ENCODE results near the gene ETV6.

ETV6 gene

GRCh38 chr12:11697670-11698387, 48.4 kb downstream of the ETV6 start:
- DNase-seq = no peak

DNA sequence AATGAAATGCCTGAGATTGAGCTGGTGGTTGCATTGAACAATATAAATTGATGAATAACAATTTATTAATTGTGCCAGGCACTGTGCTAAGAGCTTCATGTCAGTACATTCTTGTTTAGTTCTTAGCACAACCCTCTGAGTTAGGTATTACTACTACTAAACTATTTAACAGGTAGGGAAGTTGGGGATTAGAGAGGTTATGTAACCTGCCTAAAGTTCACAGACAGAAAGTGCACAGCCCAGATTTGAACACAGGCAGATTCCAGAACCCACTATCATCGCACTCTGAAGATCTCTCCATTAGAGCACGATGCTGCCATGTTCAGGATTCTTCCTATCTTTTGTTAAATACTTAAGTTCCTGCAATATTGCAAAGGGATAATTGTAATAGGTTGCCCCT, 49.3 kb downstream of the ETV6 start:
- DNase-seq = no peak

DNA sequence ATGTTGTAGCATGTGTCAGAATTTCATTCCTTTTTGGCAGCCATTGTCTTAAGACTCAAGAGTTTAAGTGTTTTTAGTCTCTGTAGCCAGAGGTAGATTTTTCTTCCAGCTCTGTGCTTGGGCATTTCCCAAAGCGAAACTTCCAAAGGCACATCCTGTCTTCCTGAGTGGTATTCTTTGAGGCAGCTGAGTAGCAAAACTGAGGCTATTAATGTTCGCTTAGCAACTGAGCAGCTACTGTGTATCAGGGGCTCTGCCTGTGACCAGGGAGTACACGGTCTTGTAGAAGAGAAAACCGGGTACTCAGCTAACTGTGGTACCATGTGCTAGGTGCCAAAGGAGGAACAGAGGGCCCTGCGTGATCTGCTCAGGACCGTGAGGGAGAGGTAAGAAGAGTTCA, 52.0 kb downstream of the ETV6 start:
- DNase-seq = no peak

GRCh38 chr12:11702959-11703358, 53.5 kb downstream of the ETV6 start:
- DNase-seq = no peak

GRCh38 chr12:11703378-11703777, 53.9 kb downstream of the ETV6 start:
- DNase-seq = no peak

- no peak for DNase-seq
Measured at GRCh38 chr12:11704089-11704488, 54.6 kb downstream of the ETV6 start.

- no peak for DNase-seq
Measured at GRCh38 chr12:11705010-11705409, 55.5 kb downstream of the ETV6 start.

DNA sequence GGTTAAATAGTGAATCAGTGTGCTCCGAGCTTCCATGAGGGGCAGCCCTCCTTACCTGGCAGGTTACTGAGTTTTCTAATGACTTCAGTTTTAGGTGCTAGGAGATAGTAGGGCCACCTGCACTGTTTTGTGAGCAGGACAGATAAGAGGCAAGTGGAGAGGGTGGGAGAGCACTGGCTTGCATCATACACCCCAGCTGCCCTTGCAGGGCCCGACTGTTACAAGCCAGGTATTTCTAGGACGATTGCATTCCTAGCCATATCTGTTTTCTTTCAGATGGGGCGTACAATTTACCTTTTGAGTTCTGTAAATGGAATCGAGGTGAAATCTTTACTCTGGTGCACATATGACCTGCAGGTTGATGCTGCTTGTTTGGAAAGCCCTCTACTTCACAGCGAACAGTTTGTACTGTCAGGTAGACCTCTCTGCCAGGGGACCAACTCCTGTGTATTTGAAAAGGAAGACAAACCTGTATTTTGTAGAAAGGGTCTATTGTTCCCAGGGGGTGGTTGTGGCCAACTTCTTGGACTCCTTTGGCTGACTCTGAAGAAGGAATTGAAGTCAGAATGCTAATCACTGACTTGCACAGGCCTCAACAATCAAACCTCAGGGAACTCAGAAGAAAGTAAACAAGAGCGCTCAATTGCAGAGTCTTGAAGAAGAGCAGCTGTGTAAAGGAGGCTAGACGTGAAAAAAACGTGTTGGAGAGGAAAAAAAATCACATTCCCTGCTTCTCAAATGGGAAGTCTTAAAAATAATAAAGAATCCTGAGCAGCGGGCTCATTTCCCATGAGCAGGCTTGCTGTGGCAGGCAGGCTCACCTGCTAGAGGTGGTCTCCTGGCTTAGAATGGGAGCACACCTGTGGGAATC, 57.3 kb downstream of the ETV6 start:
- DNase-seq = peak; percentile 9

- peak; percentile 28 for DNase-seq
Measured at GRCh38 chr12:11707535-11707934, 58.1 kb downstream of the ETV6 start.

- DNase-seq = no peak
Measured at GRCh38 chr12:11709513-11709912, 60.0 kb downstream of the ETV6 start.

- no peak for DNase-seq
Measured at GRCh38 chr12:11710431-11710830, 61.0 kb downstream of the ETV6 start.

GRCh38 chr12:11710906-11711305, 61.4 kb downstream of the ETV6 start:
- no peak for DNase-seq

DNA sequence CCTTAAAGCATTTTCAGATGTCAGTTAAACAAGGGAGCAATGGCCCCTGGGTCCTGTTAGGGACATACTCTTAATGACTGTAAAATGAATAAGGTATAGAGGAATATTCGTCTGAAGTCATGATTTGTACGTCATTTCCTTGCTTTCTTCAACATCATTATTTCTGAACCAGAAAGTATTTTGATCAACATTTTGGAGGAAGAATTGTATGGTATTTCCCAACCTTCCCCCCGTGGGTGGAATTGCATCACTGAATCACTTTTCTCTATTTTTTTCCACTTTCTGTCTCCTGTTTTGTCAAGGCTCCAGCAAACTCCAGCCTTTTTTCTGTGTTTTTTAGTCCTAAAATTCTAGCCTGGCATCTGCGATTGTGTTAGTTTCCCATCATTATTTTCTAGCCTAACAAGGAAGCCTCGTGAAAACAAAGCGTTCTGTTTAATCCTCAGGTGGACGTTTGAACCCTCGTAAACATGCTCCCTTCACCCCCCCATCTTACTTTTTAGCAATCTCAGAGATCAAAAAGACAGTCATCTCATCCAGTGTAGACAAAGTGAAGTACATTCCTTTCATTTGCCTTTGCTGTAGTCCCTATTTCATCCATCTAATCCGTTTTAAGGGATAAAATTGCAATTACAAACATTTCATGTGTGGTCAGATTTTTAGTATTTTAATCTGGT, 62.3 kb downstream of the ETV6 start:
- no peak for DNase-seq

DNA sequence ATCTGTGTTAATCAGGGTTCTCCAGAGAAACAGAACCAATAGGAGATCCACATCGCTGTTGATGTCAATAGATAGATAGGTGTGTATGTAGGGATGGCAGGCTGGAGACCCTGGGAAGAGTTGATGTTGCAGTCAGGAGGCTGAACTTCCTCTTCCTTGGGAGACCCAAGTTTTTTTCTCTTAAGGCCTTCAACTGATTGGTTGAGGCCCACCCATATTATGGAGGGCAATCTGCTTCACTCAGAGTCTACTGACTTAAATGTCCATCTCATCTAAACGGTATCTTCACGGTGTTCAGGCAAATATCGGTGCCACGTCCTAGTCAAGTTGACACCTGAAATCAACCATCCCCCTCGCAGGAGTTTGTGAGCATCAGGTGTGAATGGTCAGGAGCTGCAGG, 63.0 kb downstream of the ETV6 start:
- DNase-seq = no peak

DNA sequence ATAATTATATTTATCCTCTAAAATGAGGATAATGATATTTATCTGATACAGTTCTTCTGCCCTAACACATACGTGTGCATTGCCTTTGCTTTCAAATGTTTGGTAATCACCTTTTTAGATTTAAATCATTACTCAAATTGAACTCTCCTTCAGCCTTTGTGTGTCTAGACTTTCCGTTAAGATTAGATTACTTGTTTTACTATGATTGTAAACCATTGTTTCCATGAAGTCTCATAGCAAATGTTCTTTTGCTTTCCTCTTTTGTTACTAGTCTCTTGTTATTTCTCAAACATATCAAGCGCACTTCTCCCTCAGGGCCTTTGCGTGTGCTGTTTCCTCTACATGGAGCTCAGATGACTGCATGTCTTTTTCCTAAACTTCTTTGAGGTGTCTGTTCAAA, 63.7 kb downstream of the ETV6 start:
- DNase-seq = no peak

- no peak for DNase-seq
Measured at GRCh38 chr12:11714626-11715025, 65.2 kb downstream of the ETV6 start.

- no peak for DNase-seq
Measured at GRCh38 chr12:11715621-11716020, 66.1 kb downstream of the ETV6 start.

DNA sequence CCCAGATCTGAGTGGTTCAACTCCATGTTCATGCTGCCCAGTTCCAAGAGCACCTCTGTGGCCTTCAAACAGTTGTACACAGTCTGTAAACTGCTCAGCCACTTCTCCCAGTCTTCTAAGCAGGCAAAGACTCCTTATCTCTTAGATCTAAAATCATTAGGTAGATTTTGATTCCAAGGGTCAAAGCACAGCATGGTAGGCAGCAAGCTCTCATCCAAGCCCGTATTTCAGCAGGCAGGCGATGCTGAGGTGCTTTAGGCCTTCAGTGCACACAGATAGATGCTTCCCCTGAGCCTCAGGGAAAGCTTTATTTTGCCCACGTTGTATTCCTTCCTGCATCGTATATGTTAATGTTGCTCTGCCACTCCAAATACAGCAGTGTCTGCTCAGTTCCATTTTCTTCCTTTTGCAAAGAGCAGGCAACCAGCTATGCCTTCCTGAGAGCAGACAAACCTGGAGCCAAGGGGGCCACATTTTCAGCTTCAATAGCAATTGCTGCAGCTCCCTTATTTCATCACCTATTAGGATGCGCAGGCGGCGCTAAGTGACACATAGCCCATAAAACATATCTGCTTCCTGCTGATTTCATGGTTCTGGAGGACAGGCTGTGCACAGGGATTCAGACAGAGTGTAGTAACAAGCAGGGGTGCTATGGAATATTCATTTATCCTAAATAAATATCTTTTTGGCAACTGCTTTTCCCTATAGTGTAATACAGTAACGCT, 67.5 kb downstream of the ETV6 start:
- DNase-seq = no peak

DNA sequence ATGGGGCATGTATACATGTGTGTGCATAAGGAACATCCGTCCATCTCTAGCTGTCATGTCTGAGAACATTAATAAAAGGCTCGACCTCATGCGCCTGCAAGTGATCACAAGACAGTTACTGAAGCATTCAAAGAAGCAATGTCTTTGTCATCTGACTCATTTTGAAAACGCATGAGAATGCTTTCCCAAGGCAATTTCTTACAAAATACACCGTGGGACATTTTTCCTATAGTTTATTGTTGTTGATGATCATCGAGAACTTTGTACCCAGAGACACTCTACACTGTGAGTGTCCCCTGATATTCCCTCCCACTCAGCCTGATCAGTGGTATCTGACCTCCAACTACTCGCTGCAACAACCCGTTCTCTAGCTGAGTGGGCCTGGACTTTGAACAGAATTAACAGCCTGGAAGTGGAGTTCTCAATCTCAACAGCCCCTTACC, 68.1 kb downstream of the ETV6 start:
- DNase-seq = no peak

DNA sequence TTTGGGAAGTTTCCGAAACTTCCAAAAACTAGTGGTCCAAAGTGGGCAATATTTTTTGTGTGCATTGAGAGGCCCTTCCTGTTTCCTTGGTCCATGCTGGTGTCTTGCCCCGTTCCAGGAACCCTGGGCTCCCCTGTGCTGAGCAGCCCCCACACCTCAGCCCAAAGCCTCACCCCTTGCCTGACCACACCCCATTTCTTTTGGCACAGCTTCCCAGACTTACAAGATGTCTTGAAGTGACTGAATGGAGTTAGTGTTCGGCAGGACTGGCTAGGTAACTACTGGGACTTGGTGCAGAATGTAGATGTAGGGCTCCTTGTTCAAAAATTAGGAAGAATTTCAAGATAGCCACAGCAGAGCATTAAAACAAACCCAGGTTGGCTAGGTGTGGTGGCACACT, 68.6 kb downstream of the ETV6 start:
- no peak for DNase-seq

- DNase-seq = no peak
Measured at GRCh38 chr12:11718768-11719253, 69.3 kb downstream of the ETV6 start.

DNA sequence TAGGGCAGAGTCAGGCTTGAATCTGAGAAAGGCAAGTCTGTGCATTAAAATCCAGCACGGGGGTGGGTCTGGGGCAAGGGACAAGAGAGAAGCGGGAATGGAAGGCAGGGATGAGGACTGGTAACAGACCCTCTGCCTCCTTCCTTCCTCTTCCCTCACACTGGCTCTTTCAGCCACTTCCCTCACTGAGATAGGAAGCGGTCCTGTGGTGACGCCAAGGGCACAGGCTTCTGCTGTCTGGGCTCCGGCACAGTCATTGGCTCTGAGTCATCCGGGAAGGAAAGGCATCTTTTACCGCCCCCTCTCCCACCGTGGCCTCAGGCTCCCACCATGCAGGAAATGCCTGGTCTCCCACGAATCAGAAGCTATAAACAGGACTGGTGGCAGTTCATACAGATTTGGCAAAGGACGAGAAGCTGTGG, 70.2 kb downstream of the ETV6 start:
- no peak for DNase-seq

- no peak for DNase-seq
Measured at GRCh38 chr12:11722071-11722470, 72.6 kb downstream of the ETV6 start.
